HG02610 (cell line): ENCODE data around the gene RASGRP4.
"Not testable (repeated sequence)": the region's sequence is repeated elsewhere in the genome, so short reads cannot be mapped to it uniquely, and the experiment has no call there.

Experiments
- ATAC-seq: cut with Tn5 transposase; IDR thresholded peaks from one replicate; pipeline ENCODE4 v1.9.1; 2021; ENCODE audit warnings: mild to moderate bottlenecking, moderate library complexity; ENCODE audit not compliant: unreplicated experiment

Gene RASGRP4, protein sequence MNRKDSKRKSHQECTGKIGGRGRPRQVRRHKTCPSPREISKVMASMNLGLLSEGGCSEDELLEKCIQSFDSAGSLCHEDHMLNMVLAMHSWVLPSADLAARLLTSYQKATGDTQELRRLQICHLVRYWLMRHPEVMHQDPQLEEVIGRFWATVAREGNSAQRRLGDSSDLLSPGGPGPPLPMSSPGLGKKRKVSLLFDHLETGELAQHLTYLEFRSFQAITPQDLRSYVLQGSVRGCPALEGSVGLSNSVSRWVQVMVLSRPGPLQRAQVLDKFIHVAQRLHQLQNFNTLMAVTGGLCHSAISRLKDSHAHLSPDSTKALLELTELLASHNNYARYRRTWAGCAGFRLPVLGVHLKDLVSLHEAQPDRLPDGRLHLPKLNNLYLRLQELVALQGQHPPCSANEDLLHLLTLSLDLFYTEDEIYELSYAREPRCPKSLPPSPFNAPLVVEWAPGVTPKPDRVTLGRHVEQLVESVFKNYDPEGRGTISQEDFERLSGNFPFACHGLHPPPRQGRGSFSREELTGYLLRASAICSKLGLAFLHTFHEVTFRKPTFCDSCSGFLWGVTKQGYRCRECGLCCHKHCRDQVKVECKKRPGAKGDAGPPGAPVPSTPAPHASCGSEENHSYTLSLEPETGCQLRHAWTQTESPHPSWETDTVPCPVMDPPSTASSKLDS

GRCh38 chr19:38425810-38426466 lies at the start of gene RASGRP4:
Gene RASGRP4, minus strand, starts transcription at chr19:38426219. Its CDS starts 128 bp downstream, at chr19:38426091.
- ATAC-seq = no peak

GRCh38 chr19:38475176-38475575 lies 49.2 kb upstream of the RASGRP4 start:
- no peak for ATAC-seq

- ATAC-seq = no peak
Observed at GRCh38 chr19:38473201-38473600, 47.2 kb upstream of the RASGRP4 start.

- not testable (repeated sequence) for ATAC-seq
Observed at GRCh38 chr19:38472725-38473124, 46.7 kb upstream of the RASGRP4 start.

DNA sequence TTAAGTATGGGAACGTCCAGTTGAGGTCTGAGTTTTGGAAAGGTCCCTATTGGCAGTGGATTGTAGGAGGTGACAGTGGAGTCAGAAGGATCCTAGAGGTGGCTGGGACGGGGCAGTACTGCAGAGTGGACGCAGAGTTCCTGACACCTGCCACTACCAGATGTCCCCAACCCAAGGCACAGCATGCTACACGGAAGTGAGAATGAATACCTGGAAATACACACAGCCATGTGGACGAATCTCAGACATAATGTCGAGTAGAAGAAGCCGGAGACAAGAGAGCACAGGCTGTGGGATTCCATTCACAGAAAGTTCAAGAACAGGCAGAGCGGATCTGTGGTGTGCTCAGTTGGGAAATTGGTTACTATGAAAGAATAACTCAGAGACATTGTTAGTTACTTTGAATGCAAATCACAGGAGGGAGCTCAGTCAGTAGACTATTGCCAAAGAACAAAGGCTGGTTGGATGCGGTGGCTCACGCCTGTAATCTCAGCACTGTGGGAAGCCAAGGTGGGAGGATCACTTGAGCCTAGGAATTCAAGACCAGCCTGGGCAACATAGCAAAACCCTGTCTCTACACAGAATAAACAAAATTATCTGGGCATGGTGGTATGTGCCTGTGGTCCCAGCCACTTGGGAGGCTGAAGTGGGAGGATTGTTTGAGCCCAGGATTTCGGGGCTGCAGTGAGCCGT lies 44.9 kb upstream of the RASGRP4 start:
- ATAC-seq = no peak

DNA sequence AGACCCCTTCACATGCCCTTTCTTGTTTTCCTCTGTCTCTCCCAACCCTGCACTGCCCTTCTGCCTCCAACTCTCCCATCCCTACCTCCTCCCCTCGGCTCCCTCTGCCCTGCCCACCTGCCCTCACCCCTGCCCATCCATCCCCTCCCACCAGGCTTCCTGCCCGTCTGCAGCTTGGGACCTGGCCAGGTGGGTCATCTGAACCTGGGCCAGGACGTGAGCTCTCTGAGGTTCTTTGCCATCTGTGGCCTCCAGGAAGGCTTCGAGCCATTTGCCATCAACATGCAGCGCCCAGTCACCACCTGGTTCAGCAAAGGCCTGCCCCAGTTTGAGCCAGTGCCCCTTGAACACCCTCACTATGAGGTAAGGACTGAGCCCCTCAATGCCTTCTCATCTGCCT lies 43.1 kb upstream of the RASGRP4 start:
- ATAC-seq = no peak

DNA sequence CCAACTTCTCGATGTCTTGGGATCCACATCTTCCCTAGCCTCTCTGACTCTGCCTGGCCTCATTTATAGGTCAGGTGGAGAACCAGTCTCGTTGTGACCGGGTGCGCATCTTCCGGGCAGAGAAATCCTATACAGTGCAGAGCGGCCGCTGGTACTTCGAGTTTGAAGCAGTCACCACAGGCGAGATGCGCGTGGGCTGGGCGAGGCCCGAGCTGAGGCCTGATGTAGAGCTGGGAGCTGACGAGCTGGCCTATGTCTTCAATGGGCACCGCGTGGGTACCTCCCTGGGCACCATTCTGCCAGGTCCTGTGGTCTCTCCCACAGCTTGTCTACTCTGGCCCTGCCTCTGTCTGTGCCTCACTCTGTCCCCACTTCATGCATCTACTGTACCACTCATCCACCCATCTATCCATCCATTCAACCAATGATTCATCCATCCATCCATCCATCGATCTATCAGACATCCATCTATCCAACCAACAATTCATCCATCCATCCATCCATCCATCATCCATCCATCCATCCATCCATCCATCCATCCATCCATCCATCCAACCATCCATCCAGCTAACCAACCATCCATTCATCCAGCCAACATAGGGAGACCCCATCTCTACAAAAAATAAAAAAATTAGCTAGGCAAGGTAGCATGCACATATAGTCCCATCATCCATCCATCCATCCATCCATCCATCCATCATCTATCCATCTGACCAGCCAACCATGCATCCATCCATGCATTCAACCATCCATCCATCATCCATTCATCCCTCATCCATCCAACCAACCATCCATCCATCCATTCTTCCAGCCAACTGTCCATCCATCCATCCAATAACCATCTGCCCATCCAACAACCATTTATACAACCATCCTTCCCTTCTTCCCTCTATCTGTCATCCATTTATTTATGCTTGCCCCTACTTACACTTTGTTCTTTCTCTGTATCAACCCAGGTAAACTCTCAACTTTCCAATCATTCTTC lies 41.8 kb upstream of the RASGRP4 start:
- no peak for ATAC-seq

DNA sequence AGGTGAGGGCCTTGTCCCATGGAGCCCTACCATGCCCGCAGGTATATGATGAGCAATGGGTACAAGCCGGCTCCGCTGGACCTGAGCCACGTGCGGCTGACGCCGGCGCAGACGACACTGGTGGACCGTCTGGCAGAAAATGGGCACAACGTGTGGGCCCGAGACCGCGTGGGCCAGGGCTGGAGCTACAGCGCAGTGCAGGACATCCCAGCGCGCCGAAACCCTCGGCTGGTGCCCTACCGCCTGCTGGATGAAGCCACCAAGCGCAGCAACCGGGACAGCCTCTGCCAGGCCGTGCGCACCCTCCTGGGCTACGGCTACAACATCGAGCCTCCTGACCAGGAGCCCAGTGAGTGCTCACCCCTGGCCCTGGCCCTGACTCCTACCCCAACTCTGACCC lies 40.0 kb upstream of the RASGRP4 start:
- no peak for ATAC-seq

- no peak for ATAC-seq
Observed at GRCh38 chr19:38464421-38465082, 38.5 kb upstream of the RASGRP4 start.

DNA sequence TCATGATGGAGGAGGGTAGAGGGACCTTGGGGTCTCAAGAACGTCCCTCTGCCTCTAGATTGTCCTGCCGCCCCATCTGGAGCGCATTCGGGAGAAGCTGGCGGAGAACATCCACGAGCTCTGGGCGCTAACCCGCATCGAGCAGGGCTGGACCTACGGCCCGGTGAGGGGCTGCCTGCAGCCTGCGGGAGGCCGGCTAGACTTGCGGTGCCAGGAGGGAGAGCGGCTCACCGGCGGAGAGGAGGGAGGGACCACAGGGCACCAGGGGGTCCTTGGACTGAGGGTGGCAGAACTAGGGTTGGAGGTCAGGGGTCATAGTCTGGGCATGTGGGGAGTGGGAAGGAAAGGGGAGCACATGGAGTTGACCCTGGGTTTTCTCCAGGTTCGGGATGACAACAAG lies 37.3 kb upstream of the RASGRP4 start:
- no peak for ATAC-seq

GRCh38 chr19:38458991-38459390 lies 33.0 kb upstream of the RASGRP4 start:
- no peak for ATAC-seq

DNA sequence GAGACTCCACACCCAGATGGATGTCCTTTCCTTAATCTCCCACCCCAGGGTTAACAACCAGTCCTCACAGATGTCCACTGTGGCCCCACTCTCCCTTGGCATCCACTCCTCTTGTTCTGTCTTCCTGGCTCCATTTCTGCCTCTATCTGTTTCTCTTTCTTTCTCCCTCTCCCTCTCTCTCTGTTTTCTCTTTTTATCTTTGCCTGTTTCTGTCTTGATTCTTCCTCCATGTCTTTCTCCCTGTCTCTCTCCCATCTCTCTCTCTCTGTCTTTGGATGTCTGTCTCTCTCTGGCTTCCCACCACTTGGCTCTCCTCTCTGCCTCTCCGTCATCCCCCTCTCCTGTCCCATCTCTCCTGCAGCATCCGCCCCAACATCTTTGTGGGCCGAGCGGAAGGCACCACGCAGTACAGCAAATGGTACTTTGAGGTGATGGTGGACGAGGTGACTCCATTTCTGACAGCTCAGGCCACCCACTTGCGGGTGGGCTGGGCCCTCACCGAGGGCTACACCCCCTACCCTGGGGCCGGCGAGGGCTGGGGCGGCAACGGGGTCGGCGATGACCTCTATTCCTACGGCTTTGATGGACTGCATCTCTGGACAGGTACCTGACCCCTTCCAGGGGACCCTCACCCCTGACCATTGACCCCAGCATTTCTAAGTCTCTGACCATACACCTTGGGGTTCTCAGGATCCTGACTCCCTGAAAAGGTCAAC lies 31.8 kb upstream of the RASGRP4 start:
- no peak for ATAC-seq

GRCh38 chr19:38457202-38457601 lies 31.2 kb upstream of the RASGRP4 start:
- no peak for ATAC-seq

- ATAC-seq = no peak
Observed at GRCh38 chr19:38455031-38455430, 29.0 kb upstream of the RASGRP4 start.

GRCh38 chr19:38453596-38453995 lies 27.6 kb upstream of the RASGRP4 start:
- ATAC-seq = no peak

GRCh38 chr19:38452430-38453366 lies 26.7 kb upstream of the RASGRP4 start:
- no peak for ATAC-seq

GRCh38 chr19:38451629-38452028 lies 25.6 kb upstream of the RASGRP4 start:
- ATAC-seq = no peak

- ATAC-seq = no peak
Observed at GRCh38 chr19:38451036-38451435, 25.0 kb upstream of the RASGRP4 start.
